Stomach smooth muscle (tissue), 2 donors: ENCODE data around the gene BCL2L1.

Source experiments
- H3K27ac ChIP-seq: one replicate; pipeline ENCODE4 v1.7.0; 2013; ENCODE audit warnings: mild to moderate bottlenecking, low read length, inconsistent platforms
- H3K27me3 ChIP-seq, 2 donors: one replicate each; pipeline ENCODE4 v1.7.0; 2013; ENCODE audit warnings: low read length in 2 of 2; ENCODE audit not compliant: insufficient read depth in 2 of 2, control insufficient read depth in 1 of 2
- H3K36me3 ChIP-seq, 2 donors: one replicate each; pipeline ENCODE4 v1.7.0; 2013; ENCODE audit warnings: low read length in 2 of 2; ENCODE audit not compliant: control insufficient read depth in 2 of 2, insufficient read depth in 2 of 2
- H3K4me1 ChIP-seq: one replicate; pipeline ENCODE4 v1.7.0; 2013; ENCODE audit warnings: low read length; ENCODE audit not compliant: control insufficient read depth, insufficient read depth
- H3K4me3 ChIP-seq, 2 donors: one replicate each; pipeline ENCODE4 v1.7.0; 2013; ENCODE audit warnings: low read length in 2 of 2
- H3K9ac ChIP-seq, 2 donors: one replicate each; pipeline ENCODE4 v1.7.0; 2013; ENCODE audit warnings: low read length in 2 of 2, mild to moderate bottlenecking in 1 of 2
- H3K9me3 ChIP-seq, 2 donors: one replicate each; pipeline ENCODE4 v1.7.0; 2013; ENCODE audit warnings: low read length in 2 of 2; ENCODE audit not compliant: control insufficient read depth in 2 of 2
- donor health status: healthy.
- donor health status: Pancreatic carcinoma.

The BCL2L1 gene

DNA sequence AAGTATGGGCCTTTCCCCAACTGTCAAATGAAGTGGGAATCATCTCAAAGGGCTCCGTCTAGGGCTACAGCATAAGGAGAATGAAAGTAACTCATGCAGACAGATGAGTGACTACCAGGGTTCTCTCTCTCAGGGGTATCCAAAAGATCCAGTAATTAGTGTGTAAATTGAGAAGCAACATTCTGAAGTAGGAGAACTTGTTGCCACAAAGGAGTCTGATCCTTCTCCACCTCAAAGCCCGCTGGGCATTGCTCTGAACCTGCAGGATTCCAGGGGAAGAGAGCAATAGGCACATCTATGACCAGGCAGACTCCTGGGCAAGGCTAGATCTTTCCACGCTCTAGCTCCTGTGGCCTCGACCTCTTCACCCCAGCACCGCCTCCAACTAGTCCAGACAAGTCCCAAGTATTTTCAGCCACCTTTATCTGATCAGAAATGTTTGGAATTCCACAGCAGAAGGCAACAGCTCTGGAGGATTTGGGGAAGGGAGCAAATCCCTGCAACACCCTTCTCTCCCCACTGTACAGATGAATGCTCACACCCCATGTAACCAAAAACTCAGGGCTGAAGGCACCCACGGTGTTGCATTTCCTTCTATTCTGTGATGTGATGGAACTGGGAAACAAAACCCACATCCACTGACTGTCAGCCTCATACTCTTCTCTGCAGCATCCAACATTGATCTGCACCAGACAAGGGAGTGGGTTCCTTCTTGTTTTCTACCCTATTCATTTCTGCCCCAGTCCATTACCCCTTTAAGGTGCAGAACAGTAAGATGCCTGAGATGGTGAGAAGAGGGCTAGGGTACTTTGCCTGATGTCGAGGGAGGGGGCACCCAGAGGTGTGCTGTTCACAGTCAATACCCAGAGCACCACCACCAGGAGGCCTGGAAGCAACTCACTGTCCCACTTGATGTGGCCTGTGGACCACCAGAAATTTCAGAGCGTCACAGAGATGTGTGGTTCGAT is 44.0 kb downstream of the BCL2L1 start:
- Histone ChIP-seq H3K9ac (no peak overlapping the region), H3K27ac (no peak overlapping the region)

DNA sequence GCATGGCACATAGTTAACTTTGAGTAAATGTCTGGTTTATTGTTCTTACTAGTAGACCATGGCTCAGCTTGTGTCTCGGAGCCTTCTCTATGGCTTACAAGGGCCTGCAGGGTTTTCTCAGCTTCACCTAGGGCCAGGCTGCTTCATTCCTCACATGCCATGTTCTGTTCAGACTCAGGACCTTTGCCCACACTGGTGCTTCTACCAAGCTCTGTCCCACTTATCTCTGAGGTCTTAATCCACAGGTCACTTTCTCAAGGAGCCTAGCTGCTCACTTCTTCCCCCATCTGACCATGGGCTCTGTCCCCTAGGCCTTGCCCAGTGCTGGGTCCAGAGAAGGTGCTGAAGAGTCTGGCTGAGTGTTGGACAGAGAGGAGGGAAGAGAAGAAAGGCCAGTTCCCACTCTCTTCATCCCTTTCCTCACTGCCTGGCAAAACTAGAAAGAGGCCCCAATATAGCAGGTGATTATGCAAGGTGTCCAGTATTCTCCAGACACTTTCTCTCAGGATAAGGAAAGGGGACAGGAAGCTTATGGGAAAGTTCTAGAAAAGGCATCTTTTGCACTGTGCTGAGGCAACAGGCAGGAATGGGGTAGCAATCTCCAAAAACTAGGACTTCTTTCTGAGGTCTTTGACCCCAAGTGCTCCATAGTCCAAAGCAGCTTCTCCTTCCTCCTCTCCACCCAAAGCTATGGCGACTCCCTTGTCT is 45.0 kb downstream of the BCL2L1 start:
- H3K27ac ChIP-seq = no peak overlapping the region
- H3K9ac ChIP-seq = no peak overlapping the region
- H3K27me3 ChIP-seq = no peaks in the 10 kb centered on the region
- no peak overlapping the region for H3K4me3 ChIP-seq
- H3K9me3 ChIP-seq = no peaks in the 10 kb centered on the region
- H3K4me1 ChIP-seq = peaks cover 30% of the 10 kb centered on the region
- peaks cover 0 to 11% of the 10 kb centered on the region in 2 donors for H3K36me3 ChIP-seq

More for the DNA sequence above, 44.0 kb downstream of the BCL2L1 start:
- Histone ChIP-seq H3K9me3 (no peaks in the 10 kb centered on the region), H3K27me3 (no peaks in the 10 kb centered on the region), H3K4me3 (no peak overlapping the region), H3K36me3 (peaks cover 0 to 11% of the 10 kb centered on the region in 2 donors), H3K4me1 (peaks cover 33% of the 10 kb centered on the region)

- H3K36me3 ChIP-seq = peaks cover 0 to 9% of the 10 kb centered on the region in 2 donors
- H3K27ac ChIP-seq = no peak overlapping the region
- peaks cover 34% of the 10 kb centered on the region for H3K4me1 ChIP-seq
- no peaks in the 10 kb centered on the region for H3K9me3 ChIP-seq
- H3K4me3 ChIP-seq = no peak overlapping the region
- no peak overlapping the region for H3K9ac ChIP-seq
- H3K27me3 ChIP-seq = no peaks in the 10 kb centered on the region
These were observed 46.1 kb downstream of the BCL2L1 start for GRCh38 chr20:31676609-31676989.

DNA sequence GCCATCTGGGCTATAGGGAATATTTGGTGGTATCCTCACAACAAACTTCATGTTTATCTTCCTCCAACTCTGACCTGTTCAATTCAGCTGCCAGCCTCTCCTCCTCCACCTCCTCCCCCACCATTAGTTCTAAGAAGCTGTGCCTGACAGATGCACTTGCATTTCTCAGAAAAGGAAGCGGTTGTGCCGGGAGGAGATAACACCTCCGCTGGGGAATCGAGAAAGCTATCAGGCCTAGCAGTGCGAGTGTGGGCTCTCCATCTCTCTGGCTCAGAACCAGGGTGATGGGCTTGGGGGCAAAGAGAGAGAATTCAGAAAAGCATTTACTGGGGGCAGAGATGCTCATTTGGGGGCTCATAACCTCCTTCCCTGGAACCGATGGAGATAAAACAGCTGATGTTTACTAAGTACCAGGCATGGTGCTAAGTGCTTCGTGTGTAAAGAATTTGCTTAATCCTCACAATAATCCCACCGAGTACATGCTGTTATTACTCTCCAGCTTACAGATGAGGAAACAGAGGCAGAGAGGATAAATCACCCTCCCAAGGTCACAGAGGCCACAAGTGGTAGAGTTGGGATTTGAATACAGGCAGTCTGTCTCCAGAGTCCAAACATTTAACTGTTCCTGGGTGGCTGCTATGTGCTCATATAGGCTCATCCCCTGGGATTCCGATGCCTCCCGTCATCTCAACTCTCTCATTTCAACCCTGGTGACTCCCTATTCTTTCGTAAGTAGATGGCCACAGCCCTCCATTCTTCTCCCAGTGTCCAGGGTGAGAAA is 46.6 kb downstream of the BCL2L1 start:
- Histone ChIP-seq H3K4me3 (peak overlapping the region in 1 of 2 donors; percentile 15), H3K36me3 (peaks cover 0 to 7% of the 10 kb centered on the region in 2 donors), H3K9ac (no peak overlapping the region), H3K27me3 (no peaks in the 10 kb centered on the region), H3K9me3 (no peaks in the 10 kb centered on the region), H3K27ac (peak overlapping the region; percentile 53), H3K4me1 (peaks cover 40% of the 10 kb centered on the region)

- peaks cover 0 to 6% of the 10 kb centered on the region in 2 donors for H3K36me3 ChIP-seq
- no peaks in the 10 kb centered on the region for H3K9me3 ChIP-seq
- H3K9ac ChIP-seq = peak overlapping the region in 1 of 2 donors; percentile 36
- H3K4me3 ChIP-seq = peak overlapping the region in 1 of 2 donors; percentile 35
- H3K4me1 ChIP-seq = peaks cover 48% of the 10 kb centered on the region
- H3K27ac ChIP-seq = peak overlapping the region; percentile 53
- H3K27me3 ChIP-seq = no peaks in the 10 kb centered on the region
These were observed 47.5 kb downstream of the BCL2L1 start for GRCh38 chr20:31674895-31675827.

GRCh38 chr20:31673943-31674463 is 48.7 kb downstream of the BCL2L1 start:
- Histone ChIP-seq H3K4me1 (peaks cover 57% of the 10 kb centered on the region), H3K27ac (peak overlapping the region; percentile 31), H3K9ac (peak overlapping the region in 1 of 2 donors; percentile 21), H3K27me3 (no peaks in the 10 kb centered on the region), H3K9me3 (no peaks in the 10 kb centered on the region), H3K4me3 (no peak overlapping the region), H3K36me3 (peaks cover 0 to 3% of the 10 kb centered on the region in 2 donors)

DNA sequence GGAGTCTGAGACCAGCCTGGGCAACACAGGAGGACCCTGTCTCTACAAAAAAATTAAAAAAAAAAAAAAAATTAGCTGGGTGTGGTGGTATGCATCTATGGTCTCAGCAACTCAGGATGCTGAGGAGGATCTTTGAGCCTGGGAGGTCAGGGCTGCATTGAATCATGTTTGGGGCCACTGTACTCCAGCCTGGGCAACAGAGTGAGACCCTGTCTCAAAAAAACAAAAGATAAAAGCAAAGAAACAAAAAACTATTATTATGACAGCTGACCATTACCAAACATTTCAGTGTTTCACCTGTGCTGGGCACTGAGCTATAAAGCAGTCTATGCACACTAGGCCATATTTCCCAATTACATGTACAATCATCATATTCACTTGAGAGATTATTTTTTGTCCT is 49.2 kb downstream of the BCL2L1 start:
- Histone ChIP-seq H3K27me3 (no peaks in the 10 kb centered on the region), H3K9me3 (no peaks in the 10 kb centered on the region), H3K4me1 (peaks cover 57% of the 10 kb centered on the region), H3K9ac (no peak overlapping the region), H3K36me3 (peaks cover 0 to 3% of the 10 kb centered on the region in 2 donors), H3K4me3 (no peak overlapping the region), H3K27ac (no peak overlapping the region)

- Histone ChIP-seq H3K27ac (peak overlapping the region; percentile 79), H3K4me3 (peak overlapping the region in 1 of 2 donors; percentile 52), H3K9ac (no peak overlapping the region), H3K4me1 (peaks cover 60% of the 10 kb centered on the region), H3K9me3 (no peaks in the 10 kb centered on the region), H3K27me3 (no peaks in the 10 kb centered on the region), H3K36me3 (peaks cover 0 to 3% of the 10 kb centered on the region in 2 donors)
These were observed 51.3 kb downstream of the BCL2L1 start for GRCh38 chr20:31671324-31671723.

DNA sequence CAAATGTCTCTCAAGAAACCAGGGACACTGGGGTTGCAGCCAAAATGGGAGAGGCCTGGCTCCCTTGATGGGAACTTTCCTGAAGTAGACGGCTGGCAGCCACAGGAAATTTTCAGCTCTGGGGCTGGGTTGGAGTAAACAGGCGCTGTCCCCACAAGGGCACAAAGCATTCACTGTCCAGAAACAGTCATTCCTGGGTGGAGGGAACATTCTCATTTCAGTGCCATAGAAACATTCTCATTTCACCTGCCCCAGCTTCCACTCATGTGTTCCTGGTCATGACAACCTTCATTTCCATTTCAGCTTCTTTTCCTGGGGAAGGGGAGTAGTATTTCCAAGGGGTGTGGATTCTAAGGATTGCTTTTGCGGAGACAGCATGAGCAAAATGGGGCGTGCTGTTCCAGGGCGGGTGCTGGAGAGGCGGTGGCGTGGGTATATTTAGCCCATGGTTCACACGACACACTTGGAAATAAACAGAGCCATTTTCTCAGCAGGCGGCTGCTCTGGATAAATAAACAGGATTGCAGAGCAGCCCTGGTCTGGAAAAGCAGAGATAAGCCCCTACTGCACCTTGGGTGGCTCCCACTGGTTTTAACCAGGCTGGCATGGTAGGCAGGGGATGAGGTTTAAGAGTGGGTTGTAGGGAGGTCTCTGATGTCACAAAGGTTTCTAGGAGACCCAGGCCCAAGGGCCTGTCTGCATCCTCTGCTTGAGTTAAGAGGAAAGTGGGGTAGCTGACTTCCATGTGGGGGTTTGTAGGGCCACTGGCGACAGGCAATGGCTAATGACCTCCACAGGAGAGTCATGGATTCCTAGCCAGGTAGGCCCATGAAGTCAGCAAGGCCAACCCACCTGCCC is 52.1 kb downstream of the BCL2L1 start:
- H3K9me3 ChIP-seq = no peaks in the 10 kb centered on the region
- peaks cover 59% of the 10 kb centered on the region for H3K4me1 ChIP-seq
- peak overlapping the region in 1 of 2 donors; percentile 51 for H3K9ac ChIP-seq
- peak overlapping the region; percentile 79 for H3K27ac ChIP-seq
- H3K27me3 ChIP-seq = no peaks in the 10 kb centered on the region
- H3K36me3 ChIP-seq = peaks cover 5 to 8% of the 10 kb centered on the region in 2 donors
- peak overlapping the region in 1 of 2 donors; percentile 52 for H3K4me3 ChIP-seq
